WTC11 (cell line): ENCODE data around the gene CCSER1. TPM values are rescaled to one million over a fixed set of nuclear protein-coding genes. Genes with fewer than 3 reads are reported as not detected.
A peak's percentile ranks its signal among the peaks of the same experiment; 100 is the strongest.
"Not testable (repeated sequence)": the region's sequence is repeated elsewhere in the genome, so short reads cannot be mapped to it uniquely, and the experiment has no call there.

Experiments
- ATAC-seq: fragments of 200-7000 bp; cut with Tn5 transposase; 2 replicates; pipeline ENCODE4 v1.10.0; 2021; ENCODE audit warnings: mild to moderate bottlenecking, moderate library complexity
- CTCF ChIA-PET: fragments of 300-600 bp; sonication (Branson Sonifier 250); formaldehyde crosslinking; loops from one replicate; lab custom pipeline; 2021; ENCODE audit warnings: antibody characterized with exemption; lab: Charles Lee
- POLR2A ChIA-PET: fragments of 350-600 bp; sonication (Branson Sonifier 250); formaldehyde crosslinking; loops from one replicate; lab custom pipeline; 2021; ENCODE audit warnings: antibody characterized with exemption; lab: Charles Lee
- DNase-seq: peaks from one replicate; pipeline ENCODE4 v3.0.0; 2021; ENCODE audit warnings: low spot score
- H3K27ac Mint-ChIP-seq: 2 replicates; pipeline ENCODE4 v1.8.0; 2021; ENCODE audit warnings: mixed read lengths
- H3K27me3 Mint-ChIP-seq: 2 replicates; pipeline ENCODE4 v1.8.0; 2021; ENCODE audit warnings: low read depth, mild to moderate bottlenecking, moderate library complexity, mixed read lengths
- H3K36me3 Mint-ChIP-seq: 2 replicates; pipeline ENCODE4 v1.8.0; 2021; ENCODE audit warnings: mixed read lengths
- H3K4me1 Mint-ChIP-seq: 2 replicates; pipeline ENCODE4 v1.8.0; 2022; ENCODE audit warnings: mixed read lengths
- H3K4me3 Mint-ChIP-seq: 2 replicates; pipeline ENCODE4 v1.8.0; 2021; ENCODE audit warnings: mild to moderate bottlenecking, moderate library complexity, mixed read lengths
- H3K9me3 Mint-ChIP-seq: 2 replicates; pipeline ENCODE4 v1.8.0; 2021; ENCODE audit warnings: mixed read lengths
- AFF4 ChIP-seq: sonication (generic); formaldehyde crosslinking; IDR thresholded peaks from 2 replicates; pipeline ENCODE4 v1.8.1; 2023; ENCODE audit warnings: mild to moderate bottlenecking, missing genetic modification reagents, borderline replicate concordance
- CREM ChIP-seq: sonication (generic); formaldehyde crosslinking; IDR thresholded peaks from 2 replicates; pipeline ENCODE4 v1.8.1; 2022; ENCODE audit warnings: mild to moderate bottlenecking, missing genetic modification reagents, moderate library complexity
- CTCF ChIP-seq: fragments of 200-600 bp; IDR thresholded peaks from 2 replicates; pipeline ENCODE4 v1.8.0; 2022; ENCODE audit warnings: antibody characterized with exemption
- FOXK1 ChIP-seq: sonication (generic); formaldehyde crosslinking; IDR thresholded peaks from 2 replicates; pipeline ENCODE4 v1.8.0; 2022; ENCODE audit warnings: mild to moderate bottlenecking, moderate library complexity, missing genetic modification reagents
- MLX ChIP-seq: sonication (generic); formaldehyde crosslinking; IDR thresholded peaks from 2 replicates; pipeline ENCODE4 v1.8.1; 2023; ENCODE audit warnings: mild to moderate bottlenecking, missing genetic modification reagents, moderate library complexity
- TEAD1 ChIP-seq: sonication (generic); formaldehyde crosslinking; IDR thresholded peaks from 2 replicates; pipeline ENCODE4 v1.8.0; 2022; ENCODE audit warnings: mild to moderate bottlenecking, missing genetic modification reagents
- TEAD4 ChIP-seq: sonication (generic); formaldehyde crosslinking; IDR thresholded peaks from 2 replicates; pipeline ENCODE4 v1.8.0; 2022; ENCODE audit warnings: mild to moderate bottlenecking, missing genetic modification reagents
- ZNF121 ChIP-seq: sonication (generic); formaldehyde crosslinking; IDR thresholded peaks from 2 replicates; pipeline ENCODE4 v1.8.0; 2023; ENCODE audit warnings: missing genetic modification reagents
- total RNA-seq: library from RNA; stranded (reverse); gene quantifications from 3 replicates; pipeline ENCODE4 v1.2.3, GENCODE V29; 2021
- TF ChIP-seq, protein P1 (sequence below): sonication (generic); formaldehyde crosslinking; IDR thresholded peaks from 2 replicates; pipeline ENCODE4 v1.8.1; 2022; ENCODE audit warnings: missing genetic modification reagents, borderline replicate concordance
- TF ChIP-seq, protein P2 (sequence below): sonication (generic); formaldehyde crosslinking; conservative IDR thresholded peaks from 2 replicates; pipeline ENCODE4 v1.8.1; 2023; ENCODE audit warnings: mild to moderate bottlenecking, low read depth, missing genetic modification reagents, moderate library complexity
- TF ChIP-seq, protein P3 (sequence below): fragments of 250-450 bp; sonication (Bioruptor Pico); IDR thresholded peaks from 2 replicates; pipeline ENCODE4 v1.9.0; 2021; ENCODE audit warnings: moderate library complexity, mild to moderate bottlenecking, inconsistent platforms, borderline replicate concordance
- TF ChIP-seq, protein P4 (sequence below): sonication (generic); formaldehyde crosslinking; IDR thresholded peaks from 2 replicates; pipeline ENCODE4 v1.8.1; 2023; ENCODE audit warnings: mild to moderate bottlenecking, missing genetic modification reagents
- TF ChIP-seq, protein P5 (sequence below): sonication (generic); formaldehyde crosslinking; IDR thresholded peaks from 2 replicates; pipeline ENCODE4 v1.8.0; 2022; ENCODE audit warnings: missing genetic modification reagents

Gene CCSER1
- total RNA-seq, 1 experiment from 2014 or later = 0.87 TPM

GRCh38 chr4:91267543-91267942, 1140.3 kb downstream of the CCSER1 start:
- DNase-seq (no peak), ATAC-seq (no peak)
- TF ChIP-seq, protein P1, sequence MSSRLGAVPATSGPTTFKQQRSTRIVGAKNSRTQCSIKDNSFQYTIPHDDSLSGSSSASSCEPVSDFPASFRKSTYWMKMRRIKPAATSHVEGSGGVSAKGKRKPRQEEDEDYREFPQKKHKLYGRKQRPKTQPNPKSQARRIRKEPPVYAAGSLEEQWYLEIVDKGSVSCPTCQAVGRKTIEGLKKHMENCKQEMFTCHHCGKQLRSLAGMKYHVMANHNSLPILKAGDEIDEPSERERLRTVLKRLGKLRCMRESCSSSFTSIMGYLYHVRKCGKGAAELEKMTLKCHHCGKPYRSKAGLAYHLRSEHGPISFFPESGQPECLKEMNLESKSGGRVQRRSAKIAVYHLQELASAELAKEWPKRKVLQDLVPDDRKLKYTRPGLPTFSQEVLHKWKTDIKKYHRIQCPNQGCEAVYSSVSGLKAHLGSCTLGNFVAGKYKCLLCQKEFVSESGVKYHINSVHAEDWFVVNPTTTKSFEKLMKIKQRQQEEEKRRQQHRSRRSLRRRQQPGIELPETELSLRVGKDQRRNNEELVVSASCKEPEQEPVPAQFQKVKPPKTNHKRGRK (CRISPR knock-in tag) = no peak
- TF ChIP-seq, protein P2, sequence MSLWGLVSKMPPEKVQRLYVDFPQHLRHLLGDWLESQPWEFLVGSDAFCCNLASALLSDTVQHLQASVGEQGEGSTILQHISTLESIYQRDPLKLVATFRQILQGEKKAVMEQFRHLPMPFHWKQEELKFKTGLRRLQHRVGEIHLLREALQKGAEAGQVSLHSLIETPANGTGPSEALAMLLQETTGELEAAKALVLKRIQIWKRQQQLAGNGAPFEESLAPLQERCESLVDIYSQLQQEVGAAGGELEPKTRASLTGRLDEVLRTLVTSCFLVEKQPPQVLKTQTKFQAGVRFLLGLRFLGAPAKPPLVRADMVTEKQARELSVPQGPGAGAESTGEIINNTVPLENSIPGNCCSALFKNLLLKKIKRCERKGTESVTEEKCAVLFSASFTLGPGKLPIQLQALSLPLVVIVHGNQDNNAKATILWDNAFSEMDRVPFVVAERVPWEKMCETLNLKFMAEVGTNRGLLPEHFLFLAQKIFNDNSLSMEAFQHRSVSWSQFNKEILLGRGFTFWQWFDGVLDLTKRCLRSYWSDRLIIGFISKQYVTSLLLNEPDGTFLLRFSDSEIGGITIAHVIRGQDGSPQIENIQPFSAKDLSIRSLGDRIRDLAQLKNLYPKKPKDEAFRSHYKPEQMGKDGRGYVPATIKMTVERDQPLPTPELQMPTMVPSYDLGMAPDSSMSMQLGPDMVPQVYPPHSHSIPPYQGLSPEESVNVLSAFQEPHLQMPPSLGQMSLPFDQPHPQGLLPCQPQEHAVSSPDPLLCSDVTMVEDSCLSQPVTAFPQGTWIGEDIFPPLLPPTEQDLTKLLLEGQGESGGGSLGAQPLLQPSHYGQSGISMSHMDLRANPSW = no peak
- TF ChIP-seq, protein P3, sequence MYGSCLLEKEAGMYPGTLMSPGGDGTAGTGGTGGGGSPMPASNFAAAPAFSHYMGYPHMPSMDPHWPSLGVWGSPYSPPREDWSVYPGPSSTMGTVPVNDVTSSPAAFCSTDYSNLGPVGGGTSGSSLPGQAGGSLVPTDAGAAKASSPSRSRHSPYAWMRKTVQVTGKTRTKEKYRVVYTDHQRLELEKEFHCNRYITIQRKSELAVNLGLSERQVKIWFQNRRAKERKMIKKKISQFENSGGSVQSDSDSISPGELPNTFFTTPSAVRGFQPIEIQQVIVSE (CRISPR knock-in tag) = no peak
- TF ChIP-seq AFF4 (CRISPR knock-in tag) (no peak), CREM (no peak), FOXK1 (no peak)
- TF ChIP-seq, protein P4, sequence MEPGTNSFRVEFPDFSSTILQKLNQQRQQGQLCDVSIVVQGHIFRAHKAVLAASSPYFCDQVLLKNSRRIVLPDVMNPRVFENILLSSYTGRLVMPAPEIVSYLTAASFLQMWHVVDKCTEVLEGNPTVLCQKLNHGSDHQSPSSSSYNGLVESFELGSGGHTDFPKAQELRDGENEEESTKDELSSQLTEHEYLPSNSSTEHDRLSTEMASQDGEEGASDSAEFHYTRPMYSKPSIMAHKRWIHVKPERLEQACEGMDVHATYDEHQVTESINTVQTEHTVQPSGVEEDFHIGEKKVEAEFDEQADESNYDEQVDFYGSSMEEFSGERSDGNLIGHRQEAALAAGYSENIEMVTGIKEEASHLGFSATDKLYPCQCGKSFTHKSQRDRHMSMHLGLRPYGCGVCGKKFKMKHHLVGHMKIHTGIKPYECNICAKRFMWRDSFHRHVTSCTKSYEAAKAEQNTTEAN = no peak
- H3K27me3 Mint-ChIP-seq = no peaks in the 10 kb centered on the region
- peaks cover 14% of the 10 kb centered on the region for H3K36me3 Mint-ChIP-seq
- H3K4me1 Mint-ChIP-seq = peaks cover 37% of the 10 kb centered on the region
- CTCF ChIA-PET = no interaction called here
- POLR2A ChIA-PET = no interaction called here
- peaks cover 15% of the 10 kb centered on the region for H3K9me3 Mint-ChIP-seq
- H3K27ac Mint-ChIP-seq = peak overlapping the region; percentile 87
- H3K4me3 Mint-ChIP-seq = no peak overlapping the region

- CTCF ChIA-PET, POLR2A ChIA-PET, ATAC-seq, H3K27me3 Mint-ChIP-seq: not testable (repeated sequence)
- Mint-ChIP-seq H3K4me1 (peaks cover 37% of the 10 kb centered on the region), H3K9me3 (peaks cover 24% of the 10 kb centered on the region), H3K4me3 (peak overlapping the region; percentile 1; the same call in 1 of the 2 replicates), H3K27ac (peak overlapping the region; percentile 87), H3K36me3 (peaks cover 24% of the 10 kb centered on the region)
- DNase-seq = peak; percentile 60
- TF ChIP-seq TEAD1 = 0 out of 2 replicates have a peak, but pooled peaks have one; percentile 42
These were observed 1141.3 kb downstream of the CCSER1 start for GRCh38 chr4:91268481-91268880.

DNA sequence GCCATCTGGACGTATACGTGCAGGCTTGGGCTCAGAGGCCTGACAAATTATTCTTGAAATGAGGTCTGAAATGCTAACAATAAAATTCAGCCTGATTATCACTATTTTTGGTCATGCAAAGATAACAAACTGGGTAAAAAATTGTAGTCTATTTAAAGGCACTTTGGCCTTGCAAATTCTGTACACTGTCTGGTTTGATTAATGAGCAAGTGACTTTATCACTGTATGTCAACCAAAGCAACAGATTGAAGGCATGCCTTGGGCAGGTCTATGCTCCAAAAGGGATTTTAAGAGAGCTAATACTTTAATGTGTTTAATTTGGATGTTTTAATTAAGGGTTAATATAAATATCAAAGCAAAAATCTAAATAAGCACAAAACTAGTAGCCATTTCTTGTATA, 1141.7 kb downstream of the CCSER1 start:
- no peaks in the 10 kb centered on the region for H3K27me3 Mint-ChIP-seq
- H3K36me3 Mint-ChIP-seq = peaks cover 26% of the 10 kb centered on the region
- peak overlapping the region; percentile 87 for H3K27ac Mint-ChIP-seq
- ChIA-PET POLR2A (no interaction called here), CTCF (no interaction called here)
- H3K4me1 Mint-ChIP-seq = peaks cover 37% of the 10 kb centered on the region
- peaks cover 26% of the 10 kb centered on the region for H3K9me3 Mint-ChIP-seq
- no peak for DNase-seq
- no peak overlapping the region; the same call in 1 of the 2 replicates for H3K4me3 Mint-ChIP-seq
- ATAC-seq = no peak
- TF ChIP-seq CTCF (no peak), TEAD4 (CRISPR knock-in tag) (no peak), MLX (CRISPR knock-in tag) (no peak), ZNF121 (CRISPR knock-in tag) (no peak)
- TF ChIP-seq, protein P5, sequence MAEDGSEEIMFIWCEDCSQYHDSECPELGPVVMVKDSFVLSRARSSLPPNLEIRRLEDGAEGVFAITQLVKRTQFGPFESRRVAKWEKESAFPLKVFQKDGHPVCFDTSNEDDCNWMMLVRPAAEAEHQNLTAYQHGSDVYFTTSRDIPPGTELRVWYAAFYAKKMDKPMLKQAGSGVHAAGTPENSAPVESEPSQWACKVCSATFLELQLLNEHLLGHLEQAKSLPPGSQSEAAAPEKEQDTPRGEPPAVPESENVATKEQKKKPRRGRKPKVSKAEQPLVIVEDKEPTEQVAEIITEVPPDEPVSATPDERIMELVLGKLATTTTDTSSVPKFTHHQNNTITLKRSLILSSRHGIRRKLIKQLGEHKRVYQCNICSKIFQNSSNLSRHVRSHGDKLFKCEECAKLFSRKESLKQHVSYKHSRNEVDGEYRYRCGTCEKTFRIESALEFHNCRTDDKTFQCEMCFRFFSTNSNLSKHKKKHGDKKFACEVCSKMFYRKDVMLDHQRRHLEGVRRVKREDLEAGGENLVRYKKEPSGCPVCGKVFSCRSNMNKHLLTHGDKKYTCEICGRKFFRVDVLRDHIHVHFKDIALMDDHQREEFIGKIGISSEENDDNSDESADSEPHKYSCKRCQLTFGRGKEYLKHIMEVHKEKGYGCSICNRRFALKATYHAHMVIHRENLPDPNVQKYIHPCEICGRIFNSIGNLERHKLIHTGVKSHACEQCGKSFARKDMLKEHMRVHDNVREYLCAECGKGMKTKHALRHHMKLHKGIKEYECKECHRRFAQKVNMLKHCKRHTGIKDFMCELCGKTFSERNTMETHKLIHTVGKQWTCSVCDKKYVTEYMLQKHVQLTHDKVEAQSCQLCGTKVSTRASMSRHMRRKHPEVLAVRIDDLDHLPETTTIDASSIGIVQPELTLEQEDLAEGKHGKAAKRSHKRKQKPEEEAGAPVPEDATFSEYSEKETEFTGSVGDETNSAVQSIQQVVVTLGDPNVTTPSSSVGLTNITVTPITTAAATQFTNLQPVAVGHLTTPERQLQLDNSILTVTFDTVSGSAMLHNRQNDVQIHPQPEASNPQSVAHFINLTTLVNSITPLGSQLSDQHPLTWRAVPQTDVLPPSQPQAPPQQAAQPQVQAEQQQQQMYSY (CRISPR knock-in tag) = no peak
